PC-9 (cell line): ENCODE data around the gene KLHL30. TPM values are rescaled to one million over a fixed set of nuclear protein-coding genes. Genes with fewer than 3 reads are reported as not detected.

ENCODE experiments used
- BruUV-seq: library from RNA; stranded (reverse); fragments of 400-500 nt; replicated peaks from 2 replicates; lab custom pipeline; 2021; lab: Mats Ljungman, UMichigan
- CTCF ChIA-PET: fragments of 300-600 bp; sonication (Branson Sonifier 250); formaldehyde crosslinking; loops from one replicate; lab custom pipeline; 2022; ENCODE audit warnings: antibody characterized with exemption; lab: Charles Lee
- POLR2A ChIA-PET: fragments of 300-600 bp; sonication (Branson Sonifier 250); formaldehyde crosslinking; loops from one replicate; lab custom pipeline; 2022; ENCODE audit warnings: antibody characterized with exemption; ENCODE audit not compliant: unreplicated experiment; lab: Charles Lee
- DNase-seq, 2 experiments: peaks; one replicate each; pipeline versions ENCODE4 v3.0.0 to v3.0.0-alpha.2; 2015 to 2022; ENCODE audit warnings: mixed read lengths in 1 of 2
- H2AFZ ChIP-seq: fragments of 200-600 bp; sonication (generic); 2 replicates; pipeline ENCODE4 v1.8.1; 2017; ENCODE audit warnings: antibody characterized with exemption
- H3F3A ChIP-seq: fragments of 200-600 bp; sonication (generic); 2 replicates; pipeline ENCODE4 v1.8.1; 2017; ENCODE audit warnings: antibody characterized with exemption, mild to moderate bottlenecking, low read depth; ENCODE audit not compliant: insufficient read depth
- H3K27ac ChIP-seq: fragments of 200-600 bp; sonication (generic); 2 replicates; pipeline ENCODE4 v1.6.1; 2016; ENCODE audit warnings: mixed run types
- H3K27me3 ChIP-seq: fragments of 200-600 bp; sonication (generic); 2 replicates; pipeline ENCODE4 v1.6.1; 2016; ENCODE audit warnings: low read depth, mixed run types; ENCODE audit not compliant: insufficient read depth
- H3K36me3 ChIP-seq: fragments of 200-600 bp; sonication (generic); 2 replicates; pipeline ENCODE4 v1.6.1; 2016; ENCODE audit warnings: low read depth, mixed run types
- H3K4me1 ChIP-seq: fragments of 200-600 bp; sonication (generic); replicated peaks from 2 replicates; pipeline ENCODE4 v1.6.1; 2016; ENCODE audit warnings: mixed run types; ENCODE audit not compliant: insufficient read depth
- H3K4me2 ChIP-seq: fragments of 200-600 bp; sonication (generic); 2 replicates; pipeline ENCODE4 v1.6.1; 2017; ENCODE audit warnings: mixed run types
- H3K4me3 ChIP-seq: fragments of 200-600 bp; sonication (generic); 2 replicates; pipeline ENCODE4 v1.6.1; 2016; ENCODE audit warnings: mixed run types
- H3K79me2 ChIP-seq: fragments of 200-600 bp; sonication (generic); 2 replicates; pipeline ENCODE4 v1.6.1; 2017; ENCODE audit warnings: low read depth, mixed run types
- H3K9me2 ChIP-seq: fragments of 200-600 bp; sonication (generic); 2 replicates; pipeline ENCODE4 v1.8.1; 2017; ENCODE audit warnings: mild to moderate bottlenecking; ENCODE audit not compliant: insufficient read depth
- H3K9me3 ChIP-seq: fragments of 200-600 bp; sonication (generic); 2 replicates; pipeline ENCODE4 v1.8.1; 2016; ENCODE audit warnings: low read depth; ENCODE audit not compliant: insufficient read depth
- H4K20me1 ChIP-seq: fragments of 200-600 bp; sonication (generic); 2 replicates; pipeline ENCODE4 v1.8.1; 2017; ENCODE audit not compliant: insufficient read depth
- EZH2 ChIP-seq: fragments of 200-600 bp; sonication (generic); IDR thresholded peaks from 2 replicates; pipeline ENCODE4 v1.8.0; 2017; ENCODE audit warnings: antibody characterized with exemption, low read depth
- intact Hi-C: fragments of 100-400 bp; cut with micrococcal nuclease; formaldehyde crosslinking; loops from one replicate; pipeline ENCODE4 v1.10.0; 2022; ENCODE audit not compliant: unreplicated experiment
- total RNA-seq: library from RNA; stranded (reverse); gene quantifications from 2 replicates; pipeline ENCODE4 v1.2.3, GENCODE V29; 2021
- TF ChIP-seq, protein P1 (sequence below): fragments of 200-600 bp; sonication (generic); conservative IDR thresholded peaks from 2 replicates; pipeline ENCODE4 v1.6.1; 2017; ENCODE audit warnings: mixed run types, antibody characterized with exemption, mild to moderate bottlenecking, moderate library complexity

KLHL30 gene
- total RNA-seq, 1 experiment from 2014 or later, result 1.2 TPM

GRCh38 chr2:238163481-238164198, 25.2 kb downstream of the KLHL30 start:
- Histone ChIP-seq H3K4me2 (no peak overlapping the region), H3F3A (peaks cover 14% of the 10 kb centered on the region), H2AFZ (no peak overlapping the region), H4K20me1 (no peaks in the 10 kb centered on the region), H3K9me3 (no peaks in the 10 kb centered on the region), H3K79me2 (no peaks in the 10 kb centered on the region), H3K27ac (no peak overlapping the region), H3K36me3 (peaks cover 7% of the 10 kb centered on the region; the same call in 1 of the 2 replicates), H3K27me3 (no peaks in the 10 kb centered on the region), H3K9me2 (no peaks in the 10 kb centered on the region), H3K4me3 (no peak overlapping the region), H3K4me1 (peaks cover 8% of the 10 kb centered on the region)
- ChIA-PET CTCF (no interaction called here), POLR2A (interaction anchor here (0.6 kb wide), 1 partner anchor 39 kb away, joined by 28 read pairs; no protein-coding TSS in a partner anchor)
- no peak for TF ChIP-seq EZH2
- TF ChIP-seq, protein P1, sequence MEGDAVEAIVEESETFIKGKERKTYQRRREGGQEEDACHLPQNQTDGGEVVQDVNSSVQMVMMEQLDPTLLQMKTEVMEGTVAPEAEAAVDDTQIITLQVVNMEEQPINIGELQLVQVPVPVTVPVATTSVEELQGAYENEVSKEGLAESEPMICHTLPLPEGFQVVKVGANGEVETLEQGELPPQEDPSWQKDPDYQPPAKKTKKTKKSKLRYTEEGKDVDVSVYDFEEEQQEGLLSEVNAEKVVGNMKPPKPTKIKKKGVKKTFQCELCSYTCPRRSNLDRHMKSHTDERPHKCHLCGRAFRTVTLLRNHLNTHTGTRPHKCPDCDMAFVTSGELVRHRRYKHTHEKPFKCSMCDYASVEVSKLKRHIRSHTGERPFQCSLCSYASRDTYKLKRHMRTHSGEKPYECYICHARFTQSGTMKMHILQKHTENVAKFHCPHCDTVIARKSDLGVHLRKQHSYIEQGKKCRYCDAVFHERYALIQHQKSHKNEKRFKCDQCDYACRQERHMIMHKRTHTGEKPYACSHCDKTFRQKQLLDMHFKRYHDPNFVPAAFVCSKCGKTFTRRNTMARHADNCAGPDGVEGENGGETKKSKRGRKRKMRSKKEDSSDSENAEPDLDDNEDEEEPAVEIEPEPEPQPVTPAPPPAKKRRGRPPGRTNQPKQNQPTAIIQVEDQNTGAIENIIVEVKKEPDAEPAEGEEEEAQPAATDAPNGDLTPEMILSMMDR, result no peak
- no TSS peak for BruUV-seq
- intact Hi-C loops, result no loop called here
- no peak for DNase-seq

DNA sequence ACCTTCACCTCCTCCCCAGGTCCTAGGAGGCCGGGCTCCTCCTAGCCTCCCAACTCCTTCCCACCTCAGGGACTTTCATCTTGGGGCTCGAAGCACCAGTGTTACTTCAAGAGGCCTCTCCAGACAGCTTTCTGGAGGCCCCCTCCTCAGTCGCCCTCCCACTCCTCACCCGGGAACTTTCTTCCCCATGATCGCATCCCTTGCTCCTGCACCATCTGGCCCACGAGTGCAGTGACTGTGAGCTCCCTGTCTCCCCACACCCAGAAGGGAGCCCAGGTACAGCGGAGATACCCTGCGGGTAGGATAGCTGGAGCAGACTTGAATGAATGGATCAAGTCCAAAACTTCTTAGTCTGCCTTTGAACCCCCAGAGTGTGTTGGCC, 26.4 kb downstream of the KLHL30 start:
- no peaks in the 10 kb centered on the region for H3K9me3 ChIP-seq
- H4K20me1 ChIP-seq, result no peaks in the 10 kb centered on the region
- H2AFZ ChIP-seq, result no peak overlapping the region
- POLR2A ChIA-PET, result no interaction called here
- TF ChIP-seq EZH2, result no peak
- TF ChIP-seq, protein P1, result no peak
- DNase-seq, result no peak
- peaks cover 16% of the 10 kb centered on the region for H3K4me1 ChIP-seq
- no peaks in the 10 kb centered on the region for H3K79me2 ChIP-seq
- intact Hi-C loops, result no loop called here
- no peaks in the 10 kb centered on the region for H3K9me2 ChIP-seq
- peaks cover 26% of the 10 kb centered on the region for H3F3A ChIP-seq
- H3K27me3 ChIP-seq, result no peaks in the 10 kb centered on the region
- peaks cover 7% of the 10 kb centered on the region; the same call in 1 of the 2 replicates for H3K36me3 ChIP-seq
- H3K27ac ChIP-seq, result no peak overlapping the region
- CTCF ChIA-PET, result no interaction called here
- no TSS peak for BruUV-seq
- no peak overlapping the region for H3K4me3 ChIP-seq
- no peak overlapping the region for H3K4me2 ChIP-seq

DNA sequence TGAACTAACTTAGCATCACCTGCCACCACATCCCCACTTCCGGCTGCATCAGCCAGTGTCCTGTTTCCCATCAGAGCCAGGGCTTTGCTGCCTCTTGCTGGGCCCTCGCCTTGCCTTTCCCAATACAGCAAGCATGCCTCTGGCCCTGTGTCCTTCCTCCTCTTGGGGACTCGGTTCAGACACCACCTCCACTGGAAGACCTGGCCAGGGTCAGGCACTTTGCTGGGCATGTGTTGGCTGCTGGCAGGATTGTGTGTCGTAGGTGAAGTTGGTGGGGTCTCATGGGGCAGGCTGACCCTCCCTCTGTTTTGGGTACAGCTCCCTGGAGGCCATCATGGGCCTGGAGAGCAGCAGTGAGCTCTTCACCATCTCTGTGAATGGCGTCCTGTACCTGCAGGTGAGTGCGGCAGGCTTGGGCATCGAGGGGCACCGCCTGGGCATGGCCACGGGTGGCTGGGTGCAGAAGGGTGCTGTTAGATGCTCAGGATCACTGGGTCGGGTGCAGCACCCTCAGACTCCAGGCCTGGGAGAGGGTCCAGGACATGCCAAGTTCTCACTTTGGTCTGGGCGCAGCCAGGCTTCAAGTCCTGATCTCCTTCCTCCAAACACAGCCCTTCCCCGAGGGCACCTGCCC, 26.9 kb downstream of the KLHL30 start:
- CTCF ChIA-PET, result no interaction called here
- H3K4me1 ChIP-seq, result peaks cover 21% of the 10 kb centered on the region

More for the DNA sequence above, 26.9 kb downstream of the KLHL30 start:
- DNase-seq, result no peak
- Histone ChIP-seq H3K27ac (no peak overlapping the region), H3K9me3 (no peaks in the 10 kb centered on the region), H3K4me3 (no peak overlapping the region), H4K20me1 (no peaks in the 10 kb centered on the region), H3K9me2 (no peaks in the 10 kb centered on the region), H3F3A (peaks cover 31% of the 10 kb centered on the region), H3K79me2 (no peaks in the 10 kb centered on the region), H3K36me3 (peaks cover 8% of the 10 kb centered on the region; the same call in 1 of the 2 replicates), H3K4me2 (no peak overlapping the region), H3K27me3 (no peaks in the 10 kb centered on the region), H2AFZ (no peak overlapping the region)
- TF ChIP-seq, protein P1, result no peak
- no peak for TF ChIP-seq EZH2
- POLR2A ChIA-PET, result no interaction called here
- intact Hi-C loops, result no loop called here
- no TSS peak for BruUV-seq
